A549 treated with AZD9567 at 1 μM for 4 hours (cell line): Measurements from ENCODE around the gene OLA1. TPM values are rescaled to one million over a fixed set of nuclear protein-coding genes. Genes with fewer than 3 reads are reported as not detected.

ENCODE experiments used
- total RNA-seq: library from RNA; stranded (reverse); fragments of 200-300 nt; extraction: Qiagen RNA extraction; gene quantifications from 5 replicates; pipeline ENCODE4 v1.2.3, GENCODE V29; 2022; ENCODE audit not compliant: insufficient read depth

Gene OLA1
- total RNA-seq, result 123 to 141 TPM (median 128 TPM) in 5 replicates

DNA sequence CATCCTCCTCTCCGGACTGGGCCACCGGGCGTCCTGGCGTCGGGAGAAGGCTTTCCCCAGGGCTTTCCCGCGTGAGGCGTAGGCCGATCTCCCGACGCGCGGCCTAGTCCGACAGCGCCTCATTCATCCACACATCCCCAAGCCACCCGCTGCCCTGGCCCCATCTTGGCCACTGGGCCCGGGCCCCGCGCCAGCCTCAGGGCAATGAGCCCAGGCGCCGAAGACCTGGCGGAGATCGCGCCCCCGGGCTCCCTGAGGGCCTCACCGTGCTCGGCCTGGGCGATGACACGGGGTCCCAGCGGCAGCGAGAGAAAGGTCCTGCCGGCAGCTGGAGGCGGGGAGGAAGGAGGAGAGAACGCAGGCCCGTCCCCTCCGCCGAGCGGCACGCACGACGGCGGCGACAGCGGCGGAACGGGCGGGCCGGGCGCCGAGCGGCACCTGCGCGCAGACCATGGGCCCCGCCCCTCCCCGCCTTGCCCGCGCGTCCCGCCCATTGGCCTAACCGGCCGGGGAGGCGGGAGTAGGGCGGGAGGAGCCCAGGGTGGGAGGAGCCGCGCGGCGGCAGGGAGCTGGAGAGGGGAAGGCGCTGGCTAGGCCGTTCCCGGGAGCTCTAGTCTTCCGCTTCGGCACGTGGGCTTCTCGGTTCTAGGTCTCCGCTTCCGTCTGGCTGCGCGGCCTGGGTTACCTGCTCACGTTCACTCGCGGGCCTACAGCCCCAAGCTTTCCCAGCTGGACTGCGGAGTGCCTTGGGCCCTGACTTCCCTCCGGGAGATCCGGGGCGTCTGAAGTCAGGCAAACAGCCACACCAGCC is at the start of gene OLA1:
Gene OLA1, minus strand, starts transcription at position 346 of the 811 bp plus-strand sequence. CDS start 1,717 bp downstream, outside the sequence.

Other genes with a start within 250 kb of the OLA1 start
- gene SP9, start 86.4 kb upstream of the OLA1 start, total RNA-seq, result 0.77 to 2.0 TPM (median 1.7 TPM) in 5 replicates
- gene SCRN3, start 147.2 kb upstream of the OLA1 start, total RNA-seq, result 13.4 to 18.1 TPM (median 14.3 TPM) in 5 replicates
- 0.23 to 0.35 TPM (median 0.31 TPM) in 4 of 5 replicates, not detected in the other for gene GPR155, start 238.5 kb upstream of the OLA1 start, total RNA-seq